ENCODE results near the gene FGF9. TPM values are rescaled to one million over a fixed set of nuclear protein-coding genes. Genes with fewer than 3 reads are reported as not detected.

The FGF9 gene
- total RNA-seq, 1 donor from 2014 or later: 0.75 TPM

GRCh38 chr13:21674490-21675009 lies 3.7 kb downstream of the FGF9 start:
- DNase-seq (ENCODE audit: low read depth): no peak
- no peak for TF ChIP-seq CTCF (conservative IDR thresholded peaks at IDR 0.05; ENCODE audit: low read depth, low read length)
- H3K4me3 ChIP-seq (ENCODE audit: low read depth, low read length): peak overlapping the region; percentile 72

GRCh38 chr13:21675095-21675991 lies 4.5 kb downstream of the FGF9 start:
- TF ChIP-seq CTCF (conservative IDR thresholded peaks at IDR 0.05; ENCODE audit: low read depth, low read length): no peak
- DNase-seq (ENCODE audit: low read depth): no peak
- H3K4me3 ChIP-seq (ENCODE audit: low read depth, low read length): peak overlapping the region; percentile 72

GRCh38 chr13:21676611-21677021 lies 5.7 kb downstream of the FGF9 start:
- peak; percentile 45 for TF ChIP-seq CTCF (conservative IDR thresholded peaks at IDR 0.05; ENCODE audit: low read depth, low read length)
- DNase-seq (ENCODE audit: low read depth): no peak
- H3K4me3 ChIP-seq (ENCODE audit: low read depth, low read length): no peak overlapping the region

GRCh38 chr13:21677075-21677623 lies 6.3 kb downstream of the FGF9 start:
- TF ChIP-seq CTCF (conservative IDR thresholded peaks at IDR 0.05; ENCODE audit: low read depth, low read length): no peak
- DNase-seq (ENCODE audit: low read depth): no peak
- H3K4me3 ChIP-seq (ENCODE audit: low read depth, low read length): no peak overlapping the region

GRCh38 chr13:21683034-21683733 lies 12.3 kb downstream of the FGF9 start:
- H3K4me3 ChIP-seq (ENCODE audit: low read depth, low read length): no peak overlapping the region
- TF ChIP-seq CTCF (conservative IDR thresholded peaks at IDR 0.05; ENCODE audit: low read depth, low read length): no peak
- DNase-seq (ENCODE audit: low read depth): peak; percentile 92

- no peak for TF ChIP-seq CTCF (conservative IDR thresholded peaks at IDR 0.05; ENCODE audit: low read depth, low read length)
- DNase-seq (ENCODE audit: low read depth): no peak
- H3K4me3 ChIP-seq (ENCODE audit: low read depth, low read length): no peak overlapping the region
Observed at GRCh38 chr13:21684576-21684975, 13.7 kb downstream of the FGF9 start.

Measured in epithelial cell of proximal tubule (primary cell).